ENCODE results near the gene FUT7. TPM values are rescaled to one million over a fixed set of nuclear protein-coding genes. Genes with fewer than 3 reads are reported as not detected.

Gene FUT7
- not detected in 2 replicates for total RNA-seq

GRCh38 chr9:137031904-137032640 is at the start of gene FUT7:
FUT7 (minus strand) TSS chr9:137032088; CDS start chr9:137031991, 97 bp downstream.

DNA sequence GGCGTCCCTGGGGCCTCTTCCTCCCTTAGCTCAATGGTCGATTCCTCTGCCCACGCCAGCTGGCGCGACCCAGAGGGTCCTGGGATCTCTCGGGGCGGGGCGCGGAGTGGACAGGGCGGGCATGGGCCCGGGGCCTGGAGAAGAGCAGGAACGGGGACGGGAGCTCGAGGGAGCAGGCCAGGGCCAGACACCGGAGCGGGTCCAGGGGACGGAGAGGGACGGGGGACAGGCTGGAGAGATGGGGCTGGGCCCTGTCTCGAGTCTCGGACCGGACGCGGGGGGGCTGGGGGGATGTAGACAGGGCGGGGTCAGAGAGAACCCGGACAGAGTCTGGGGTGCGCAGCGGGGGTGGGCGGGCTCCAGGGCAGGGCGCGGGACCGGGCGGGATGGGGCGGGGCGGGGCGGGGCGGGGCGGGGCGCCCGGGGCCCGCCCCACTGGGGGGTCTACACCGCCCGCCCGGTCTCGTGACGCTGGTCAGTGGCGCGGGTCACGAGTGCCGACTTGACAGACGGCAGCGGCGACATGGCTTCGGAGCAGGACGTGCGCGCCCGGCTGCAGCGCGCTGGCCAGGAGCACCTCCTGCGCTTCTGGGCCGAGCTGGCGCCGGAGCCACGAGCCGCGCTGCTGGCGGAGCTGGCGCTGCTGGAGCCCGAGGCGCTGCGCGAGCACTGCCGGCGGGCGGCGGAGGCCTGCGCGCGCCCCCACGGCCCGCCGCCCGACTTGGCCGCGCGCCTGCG is 45.3 kb upstream of the FUT7 start, which contains the start of gene UAP1L1:
Gene UAP1L1, plus strand, starts transcription at position 508 of the 738 bp plus-strand sequence. Its CDS starts 16 bp downstream, at position 524.

DNA sequence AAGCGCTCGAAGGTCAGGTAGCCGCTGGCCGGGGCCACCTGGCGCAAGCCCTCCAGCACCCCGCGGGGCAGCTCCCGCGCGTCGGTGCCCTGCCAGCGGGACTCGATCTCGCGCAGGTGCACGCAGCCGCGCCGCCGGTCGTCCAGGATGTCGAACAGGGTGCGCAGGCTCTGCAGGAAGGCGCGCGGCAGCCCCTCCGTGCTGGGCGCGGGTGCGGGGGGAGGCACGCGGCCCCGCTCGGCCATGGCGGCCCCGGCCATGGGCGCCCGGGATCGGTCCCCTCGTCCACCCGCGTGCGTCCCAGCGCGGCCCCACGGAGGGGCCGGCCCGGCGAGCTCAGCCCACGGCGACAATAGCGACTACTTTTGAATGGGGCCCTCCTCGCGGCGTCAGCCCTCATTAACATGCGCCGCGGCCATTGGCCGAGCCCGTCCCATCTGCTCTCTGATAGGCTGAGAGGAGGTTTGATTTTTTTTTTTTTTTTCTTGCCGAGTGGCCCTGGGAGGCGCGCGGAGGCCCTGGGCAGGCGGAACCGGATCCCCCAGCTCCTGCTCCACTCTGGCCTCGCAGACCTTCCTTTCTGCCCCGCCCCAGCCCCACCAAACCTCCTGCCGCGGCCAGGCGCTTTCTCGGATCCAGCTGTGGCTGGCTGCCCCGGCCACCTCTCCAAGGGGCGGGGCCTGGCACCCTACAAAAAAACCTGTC is 38.5 kb upstream of the FUT7 start, which contains the start of gene SAPCD2:
Gene SAPCD2, minus strand, starts transcription at position 357 of the 705 bp plus-strand sequence. Its CDS starts 97 bp downstream, at position 260.

GRCh38 chr9:137053944-137054931 is 22.4 kb upstream of the FUT7 start, which contains the start of gene ENTPD2:
ENTPD2 (minus strand) TSS chr9:137054061; CDS start chr9:137053997, 64 bp downstream.

DNA sequence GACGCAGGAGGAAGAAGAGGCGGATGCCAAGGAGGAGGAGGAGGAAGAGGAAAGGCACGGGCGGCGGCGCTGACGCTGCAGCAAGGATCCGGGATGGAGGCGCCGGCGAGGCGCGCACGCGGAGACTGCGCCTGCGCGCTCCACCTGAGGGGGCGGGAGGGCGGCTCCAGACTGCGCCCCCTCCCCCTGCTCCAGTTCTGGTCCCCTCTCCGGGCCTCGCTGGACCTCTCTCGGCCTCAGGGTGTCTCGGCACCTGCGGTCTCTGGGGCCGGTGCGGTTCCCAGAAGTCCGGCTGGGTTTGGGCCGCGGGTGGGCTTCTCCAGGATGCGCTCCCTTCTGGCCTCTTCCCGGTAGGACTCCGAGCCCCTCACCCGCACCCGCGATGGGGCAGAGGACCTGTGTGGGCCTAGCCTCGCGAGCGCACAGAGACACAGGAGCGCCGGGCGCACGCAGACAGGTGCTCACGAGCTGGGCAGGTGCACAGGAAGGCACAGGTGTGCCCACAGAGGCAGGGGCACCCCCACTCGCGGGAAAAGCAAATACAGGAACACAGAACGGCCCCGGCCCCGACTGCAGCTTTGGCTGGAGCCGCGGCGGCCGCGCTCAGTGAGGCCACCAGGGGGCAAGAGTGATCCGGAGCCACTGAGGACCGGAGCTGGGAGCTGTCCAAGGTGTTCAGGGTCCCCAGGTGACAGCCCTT is 14.3 kb upstream of the FUT7 start, which contains the start of gene NPDC1:
Gene NPDC1, minus strand, starts transcription at position 90 of the 700 bp plus-strand sequence. CDS start 188 bp downstream, outside the sequence.

GRCh38 chr9:137027369-137028262 is 4.3 kb downstream of the FUT7 start, which contains the start of gene ABCA2:
ABCA2 (minus strand) TSS chr9:137028237; CDS start chr9:137028140, 97 bp downstream.

GRCh38 chr9:136996361-136997292 is 35.3 kb downstream of the FUT7 start, which contains the start of gene CLIC3:
CLIC3 (minus strand) TSS chr9:136996568; CDS start chr9:136996543, 25 bp downstream.

DNA sequence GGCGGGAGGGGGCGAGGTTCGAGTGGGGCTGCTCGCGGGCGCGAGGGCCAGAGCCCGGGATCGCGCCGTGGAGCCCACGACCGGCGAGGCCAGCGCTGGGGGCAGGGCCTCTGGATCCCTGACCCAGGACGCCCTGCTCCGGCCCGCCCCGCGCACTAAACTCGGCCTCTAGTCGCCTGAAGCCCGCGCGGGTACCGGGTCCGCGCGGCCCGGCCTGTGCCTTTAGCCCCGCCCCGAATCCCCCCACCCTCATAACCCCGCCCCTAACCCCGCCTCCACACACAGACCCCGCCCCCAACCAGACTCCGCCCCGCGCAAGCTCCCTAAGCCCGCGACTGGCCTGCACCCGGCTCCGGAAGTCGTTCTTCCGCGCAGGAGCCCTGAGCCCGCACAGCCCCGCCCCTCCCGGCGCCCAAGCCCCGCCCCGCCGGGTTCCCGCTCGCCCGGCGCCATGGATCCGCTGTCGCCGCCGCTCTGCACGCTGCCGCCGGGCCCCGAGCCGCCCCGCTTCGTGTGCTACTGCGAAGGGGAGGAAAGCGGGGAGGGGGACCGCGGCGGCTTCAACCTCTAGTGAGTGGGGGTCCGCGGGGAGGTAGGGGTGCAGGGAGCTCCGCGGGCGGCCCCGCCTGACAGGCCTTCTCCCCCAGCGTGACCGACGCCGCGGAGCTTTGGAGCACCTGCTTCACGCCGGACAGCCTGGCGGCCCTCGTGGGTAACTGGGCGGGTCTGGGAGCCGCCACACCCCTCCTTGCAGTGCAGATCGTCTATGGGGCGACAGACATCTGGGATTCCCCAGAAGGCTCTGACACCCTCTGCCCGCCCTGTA is 39.7 kb downstream of the FUT7 start, which contains the start of gene PAXX:
Gene PAXX, plus strand, starts transcription at position 430 of the 826 bp plus-strand sequence. Its CDS starts 22 bp downstream, at position 452.

DNA sequence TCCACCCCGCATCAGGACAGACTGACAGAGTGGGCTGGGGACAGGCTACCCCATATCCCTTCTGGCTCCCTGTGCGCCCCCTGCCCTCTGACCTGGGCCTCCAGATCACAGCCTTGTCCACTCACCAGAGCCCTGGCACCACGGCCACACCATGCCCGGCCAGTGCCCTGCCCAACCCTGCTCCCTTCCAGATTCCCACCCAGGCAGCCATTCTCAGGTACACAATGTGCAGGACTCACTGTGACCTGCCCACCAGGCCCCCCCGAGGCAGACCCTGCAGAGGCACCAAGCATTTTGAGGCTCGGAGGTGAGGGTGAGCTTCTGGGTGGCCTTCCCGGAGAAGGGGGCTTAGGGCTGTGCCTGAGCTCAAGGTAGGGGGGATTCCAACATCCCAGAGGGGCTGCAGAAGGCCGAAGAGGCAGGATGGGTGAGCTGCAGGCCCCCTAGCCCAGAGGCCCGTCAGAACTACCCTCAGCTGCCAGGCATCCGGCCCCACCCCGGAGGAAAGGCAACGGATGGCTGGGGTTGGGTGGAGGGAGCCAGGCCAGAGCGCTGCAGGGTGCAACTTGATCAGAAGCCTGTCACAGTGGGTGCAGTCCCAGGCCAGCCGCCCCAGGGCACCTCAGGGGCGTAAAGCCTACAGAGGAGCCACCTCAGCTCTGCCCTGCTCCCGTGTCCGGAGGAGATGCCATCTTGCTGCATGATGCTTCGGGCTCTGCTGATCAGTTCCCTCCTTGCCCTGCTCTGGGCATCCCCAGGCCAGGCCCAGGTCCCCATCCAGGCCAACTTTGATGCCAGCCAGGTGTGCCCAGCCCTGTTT is 49.4 kb downstream of the FUT7 start, which contains the start of gene LCNL1:
Gene LCNL1, plus strand, starts transcription at position 762 of the 820 bp plus-strand sequence. CDS start 594 bp downstream, outside the sequence.

Other genes with a start within 250 kb of the FUT7 start
- gene TMEM141, start 240.7 kb downstream of the FUT7 start, total RNA-seq = 82.4 and 97.8 TPM in 2 replicates
- 0.25 TPM in 1 of 2 replicates, not detected in the other for gene CCDC183, start 235.8 kb downstream of the FUT7 start, total RNA-seq
- gene RABL6, start 224.1 kb downstream of the FUT7 start, total RNA-seq = 117 and 144 TPM in 2 replicates
- gene AJM1, start 189.6 kb downstream of the FUT7 start, total RNA-seq = 0.81 and 1.5 TPM in 2 replicates
- 109 and 152 TPM in 2 replicates for gene PHPT1, start 182.7 kb downstream of the FUT7 start, total RNA-seq
- gene MAMDC4, start 179.7 kb downstream of the FUT7 start, total RNA-seq = 1.8 and 3.2 TPM in 2 replicates
- gene EDF1, start 165.8 kb downstream of the FUT7 start, total RNA-seq = 325 and 364 TPM in 2 replicates
- 10.9 and 22.7 TPM in 2 replicates for gene TRAF2, start 145.6 kb downstream of the FUT7 start, total RNA-seq
- gene FBXW5, start 87.3 kb downstream of the FUT7 start, total RNA-seq = 150 and 168 TPM in 2 replicates
- not detected in 2 replicates for gene C8G, start 86.8 kb downstream of the FUT7 start, total RNA-seq
- gene LCN12, start 79.8 kb downstream of the FUT7 start, total RNA-seq = 1.6 TPM in 1 of 2 replicates, not detected in the other
- gene PTGDS, start 54.6 kb downstream of the FUT7 start, total RNA-seq = 4.2 and 463 TPM in 2 replicates
- 2.5 TPM in 1 of 2 replicates, not detected in the other for gene LCNL1, start 49.1 kb downstream of the FUT7 start, total RNA-seq
- 49.2 and 65.2 TPM in 2 replicates for gene PAXX, start 39.7 kb downstream of the FUT7 start, total RNA-seq
- 16.5 and 47.4 TPM in 2 replicates for gene CLIC3, start 35.5 kb downstream of the FUT7 start, total RNA-seq
- 7.7 and 44.4 TPM in 2 replicates for gene ABCA2, start 3.9 kb downstream of the FUT7 start, total RNA-seq
- gene NPDC1, start 14.1 kb upstream of the FUT7 start, total RNA-seq = 44.0 and 65.8 TPM in 2 replicates
- not detected in 2 replicates for gene ENTPD2, start 22.0 kb upstream of the FUT7 start, total RNA-seq
- gene SAPCD2, start 38.5 kb upstream of the FUT7 start, total RNA-seq = 3.5 and 52.6 TPM in 2 replicates
- 6.4 and 13.4 TPM in 2 replicates for gene UAP1L1, start 45.4 kb upstream of the FUT7 start, total RNA-seq
- gene MAN1B1, start 54.9 kb upstream of the FUT7 start, total RNA-seq = 72.8 and 125 TPM in 2 replicates
- 65.3 and 87.8 TPM in 2 replicates for gene DPP7, start 82.6 kb upstream of the FUT7 start, total RNA-seq
- gene GRIN1, start 107.1 kb upstream of the FUT7 start, total RNA-seq = 0.13 TPM in 1 of 2 replicates, not detected in the other
- 0.16 TPM in 1 of 2 replicates, not detected in the other for gene LRRC26, start 138.0 kb upstream of the FUT7 start, total RNA-seq
- gene TMEM210, start 140.0 kb upstream of the FUT7 start, total RNA-seq = not detected in 2 replicates
- gene ANAPC2, start 156.5 kb upstream of the FUT7 start, total RNA-seq = 19.6 and 22.9 TPM in 2 replicates
- 79.7 and 97.1 TPM in 2 replicates for gene SSNA1, start 156.6 kb upstream of the FUT7 start, total RNA-seq
- 9.5 and 9.6 TPM in 2 replicates for gene TPRN, start 168.7 kb upstream of the FUT7 start, total RNA-seq
- gene TMEM203, start 173.6 kb upstream of the FUT7 start, total RNA-seq = 36.0 and 40.9 TPM in 2 replicates
- gene NDOR1, start 173.6 kb upstream of the FUT7 start, total RNA-seq = 15.2 and 24.0 TPM in 2 replicates
- 1.6 and 5.3 TPM in 2 replicates for gene RNF208, start 190.2 kb upstream of the FUT7 start, total RNA-seq
- gene CYSRT1, start 193.1 kb upstream of the FUT7 start, total RNA-seq = 0.49 and 2.9 TPM in 2 replicates
- gene RNF224, start 195.4 kb upstream of the FUT7 start, total RNA-seq = 0.25 TPM in 1 of 2 replicates, not detected in the other
- gene SLC34A3, start 198.8 kb upstream of the FUT7 start, total RNA-seq = not detected in 2 replicates
- 179 and 1,107 TPM in 2 replicates for gene TUBB4B, start 209.2 kb upstream of the FUT7 start, total RNA-seq
- gene STPG3, start 219.2 kb upstream of the FUT7 start, total RNA-seq = not detected in 2 replicates
- 56.2 and 81.0 TPM in 2 replicates for gene NELFB, start 223.2 kb upstream of the FUT7 start, total RNA-seq
- 50.8 and 52.1 TPM in 2 replicates for gene TOR4A, start 245.6 kb upstream of the FUT7 start, total RNA-seq

Measured in mesangial cell (primary cell).